Chondrocyte (in vitro differentiated cells): ENCODE measurements around the gene ARHGEF10L. TPM values are rescaled to one million over a fixed set of nuclear protein-coding genes. Genes with fewer than 3 reads are reported as not detected.

Experiments used
- DNase-seq: peaks from one replicate; pipeline ENCODE4 v3.0.0; 2021; ENCODE audit warnings: mixed read lengths, low spot score
- H3K27ac Mint-ChIP-seq: one replicate; pipeline ENCODE4 v1.8.0; 2021; ENCODE audit warnings: mild to moderate bottlenecking, moderate library complexity, mixed read lengths; ENCODE audit not compliant: unreplicated experiment
- H3K27me3 Mint-ChIP-seq: 2 replicates; pipeline ENCODE4 v1.8.0; 2021; ENCODE audit warnings: low read depth, mixed read lengths
- H3K36me3 Mint-ChIP-seq: 2 replicates; pipeline ENCODE4 v1.8.0; 2021; ENCODE audit warnings: low read depth, mixed read lengths
- H3K4me1 Mint-ChIP-seq: 2 replicates; pipeline ENCODE4 v1.8.0; 2021; ENCODE audit warnings: low read depth, mild to moderate bottlenecking, mixed read lengths
- H3K4me3 Mint-ChIP-seq: one replicate; pipeline ENCODE4 v1.8.0; 2021; ENCODE audit warnings: mild to moderate bottlenecking, moderate library complexity, mixed read lengths; ENCODE audit not compliant: unreplicated experiment
- H3K9me3 Mint-ChIP-seq: 2 replicates; pipeline ENCODE4 v1.8.0; 2021; ENCODE audit warnings: low read depth, mixed read lengths
- total RNA-seq: library from RNA; stranded (reverse); gene quantifications from 3 replicates; pipeline ENCODE4 v1.2.1, GENCODE V29; 2021
- TF ChIP-seq, protein P1 (sequence below): fragments of 200-600 bp; sonication (generic); IDR thresholded peaks from 2 replicates; pipeline ENCODE4 v1.5.0; 2021; ENCODE audit warnings: antibody characterized with exemption, mild to moderate bottlenecking, moderate library complexity

ARHGEF10L gene
- total RNA-seq, 1 donor from 2014 or later = 40.0 TPM

- no peak for DNase-seq
- H3K27me3 Mint-ChIP-seq = peaks cover 18% of the 10 kb centered on the region
- no peak overlapping the region for H3K4me3 Mint-ChIP-seq
- no peaks in the 10 kb centered on the region for H3K4me1 Mint-ChIP-seq
- TF ChIP-seq, protein P1, sequence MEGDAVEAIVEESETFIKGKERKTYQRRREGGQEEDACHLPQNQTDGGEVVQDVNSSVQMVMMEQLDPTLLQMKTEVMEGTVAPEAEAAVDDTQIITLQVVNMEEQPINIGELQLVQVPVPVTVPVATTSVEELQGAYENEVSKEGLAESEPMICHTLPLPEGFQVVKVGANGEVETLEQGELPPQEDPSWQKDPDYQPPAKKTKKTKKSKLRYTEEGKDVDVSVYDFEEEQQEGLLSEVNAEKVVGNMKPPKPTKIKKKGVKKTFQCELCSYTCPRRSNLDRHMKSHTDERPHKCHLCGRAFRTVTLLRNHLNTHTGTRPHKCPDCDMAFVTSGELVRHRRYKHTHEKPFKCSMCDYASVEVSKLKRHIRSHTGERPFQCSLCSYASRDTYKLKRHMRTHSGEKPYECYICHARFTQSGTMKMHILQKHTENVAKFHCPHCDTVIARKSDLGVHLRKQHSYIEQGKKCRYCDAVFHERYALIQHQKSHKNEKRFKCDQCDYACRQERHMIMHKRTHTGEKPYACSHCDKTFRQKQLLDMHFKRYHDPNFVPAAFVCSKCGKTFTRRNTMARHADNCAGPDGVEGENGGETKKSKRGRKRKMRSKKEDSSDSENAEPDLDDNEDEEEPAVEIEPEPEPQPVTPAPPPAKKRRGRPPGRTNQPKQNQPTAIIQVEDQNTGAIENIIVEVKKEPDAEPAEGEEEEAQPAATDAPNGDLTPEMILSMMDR = no peak
- no peak overlapping the region for H3K27ac Mint-ChIP-seq
- H3K36me3 Mint-ChIP-seq = no peaks in the 10 kb centered on the region
- no peaks in the 10 kb centered on the region for H3K9me3 Mint-ChIP-seq
Observed at GRCh38 chr1:17729909-17730308, 190.4 kb downstream of the ARHGEF10L start.

DNA sequence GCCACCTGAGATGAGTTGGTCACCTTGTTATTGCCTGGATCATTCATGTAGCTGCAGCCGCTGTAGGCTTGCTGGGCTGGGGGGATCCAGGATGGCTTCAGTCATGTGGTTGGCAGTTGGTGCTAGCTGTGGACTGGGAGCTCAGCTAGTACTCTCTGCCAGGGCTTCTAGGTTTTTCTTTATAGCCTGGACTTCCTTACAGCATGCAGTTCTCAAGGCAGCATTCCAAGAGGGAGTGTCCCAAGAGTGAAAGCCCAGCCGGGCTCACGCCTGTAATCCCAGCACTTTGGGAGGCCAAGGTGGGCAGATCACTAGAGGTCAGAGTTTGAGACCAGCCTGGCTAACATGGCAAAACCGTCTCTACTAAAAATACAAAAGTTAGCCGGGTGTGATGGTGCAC lies 192.0 kb downstream of the ARHGEF10L start:
- H3K36me3 Mint-ChIP-seq = no peaks in the 10 kb centered on the region
- no peaks in the 10 kb centered on the region for H3K4me1 Mint-ChIP-seq
- no peak for DNase-seq
- no peak overlapping the region for H3K4me3 Mint-ChIP-seq
- H3K27ac Mint-ChIP-seq = no peak overlapping the region
- TF ChIP-seq, protein P1 = no peak
- H3K9me3 Mint-ChIP-seq = no peaks in the 10 kb centered on the region
- H3K27me3 Mint-ChIP-seq = peaks cover 10% of the 10 kb centered on the region

GRCh38 chr1:17732475-17732874 lies 193.0 kb downstream of the ARHGEF10L start:
- no peak for DNase-seq
- no peaks in the 10 kb centered on the region for H3K36me3 Mint-ChIP-seq
- H3K4me1 Mint-ChIP-seq = no peaks in the 10 kb centered on the region
- H3K4me3 Mint-ChIP-seq = no peak overlapping the region
- TF ChIP-seq, protein P1 = no peak
- no peak overlapping the region for H3K27ac Mint-ChIP-seq
- peaks cover 9% of the 10 kb centered on the region for H3K27me3 Mint-ChIP-seq
- no peaks in the 10 kb centered on the region for H3K9me3 Mint-ChIP-seq

DNA sequence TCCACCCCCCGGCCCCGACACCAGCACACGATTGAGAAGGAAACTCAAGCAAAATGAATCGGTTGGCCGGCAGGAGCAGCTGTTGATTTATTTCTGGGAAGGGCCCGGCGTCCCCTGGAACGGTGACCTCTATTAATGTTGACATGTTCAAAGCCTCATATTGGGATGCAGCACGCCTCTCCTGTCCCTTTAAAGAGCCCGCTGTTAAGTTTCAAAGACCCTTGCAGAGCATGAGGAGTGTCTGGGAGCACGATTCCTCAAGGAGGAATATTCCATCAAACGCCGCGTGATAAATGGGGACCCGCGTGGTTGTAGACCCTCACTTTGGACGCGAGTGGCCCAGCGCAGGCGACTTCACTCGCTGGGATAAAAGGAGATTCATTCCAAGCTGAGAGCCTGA lies 194.2 kb downstream of the ARHGEF10L start:
- no peaks in the 10 kb centered on the region for H3K4me1 Mint-ChIP-seq
- H3K4me3 Mint-ChIP-seq = no peak overlapping the region
- peaks cover 14% of the 10 kb centered on the region for H3K27me3 Mint-ChIP-seq
- no peaks in the 10 kb centered on the region for H3K9me3 Mint-ChIP-seq
- TF ChIP-seq, protein P1 = no peak
- H3K27ac Mint-ChIP-seq = no peak overlapping the region
- DNase-seq = no peak
- no peaks in the 10 kb centered on the region for H3K36me3 Mint-ChIP-seq

GRCh38 chr1:17734609-17735008 lies 195.1 kb downstream of the ARHGEF10L start:
- H3K27ac Mint-ChIP-seq = no peak overlapping the region
- DNase-seq = no peak
- no peaks in the 10 kb centered on the region for H3K4me1 Mint-ChIP-seq
- peaks cover 19% of the 10 kb centered on the region for H3K27me3 Mint-ChIP-seq
- no peaks in the 10 kb centered on the region for H3K36me3 Mint-ChIP-seq
- no peak overlapping the region for H3K4me3 Mint-ChIP-seq
- no peaks in the 10 kb centered on the region for H3K9me3 Mint-ChIP-seq
- TF ChIP-seq, protein P1 = no peak
